Neuronal stem cell (in vitro differentiated cells): ENCODE data around the gene ABHD16A.

Source experiments
- DNase-seq: peaks from one replicate; pipeline ENCODE4 v3.0.0-alpha.2; 2013; ENCODE audit warnings: low spot score
- H2AFZ ChIP-seq: one replicate; pipeline ENCODE4 v1.6.1; 2013; ENCODE audit warnings: mild to moderate bottlenecking, low read length, inconsistent platforms
- H2AK5ac ChIP-seq: 2 replicates; pipeline ENCODE4 v1.6.1; 2013; ENCODE audit warnings: low read depth, mild to moderate bottlenecking, inconsistent platforms, low read length, moderate library complexity, mixed read lengths
- H2BK120ac ChIP-seq: 2 replicates; pipeline ENCODE4 v1.6.1; 2013; ENCODE audit warnings: low read depth, mild to moderate bottlenecking, inconsistent platforms, low read length, moderate library complexity, mixed read lengths
- H2BK12ac ChIP-seq: one replicate; pipeline ENCODE4 v1.6.1; 2013; ENCODE audit warnings: low read length, inconsistent platforms
- H2BK15ac ChIP-seq: 2 replicates; pipeline ENCODE4 v1.6.1; 2013; ENCODE audit warnings: mild to moderate bottlenecking, low read length, inconsistent platforms, mixed read lengths
- H2BK5ac ChIP-seq: one replicate; pipeline ENCODE4 v1.6.1; 2013; ENCODE audit warnings: inconsistent platforms, mild to moderate bottlenecking, low read length, moderate library complexity
- H3K14ac ChIP-seq: one replicate; pipeline ENCODE4 v1.6.1; 2013; ENCODE audit warnings: low read length, inconsistent platforms
- H3K18ac ChIP-seq: 2 replicates; pipeline ENCODE4 v1.6.1; 2013; ENCODE audit warnings: low read length, inconsistent platforms
- H3K23ac ChIP-seq: 2 replicates; pipeline ENCODE4 v1.6.1; 2013; ENCODE audit warnings: low read depth, mild to moderate bottlenecking, mixed read lengths, low read length, inconsistent platforms; ENCODE audit not compliant: poor library complexity
- H3K27ac ChIP-seq: replicated peaks from 3 replicates; pipeline ENCODE4 v1.5.1; 2013; ENCODE audit warnings: low read length, inconsistent platforms
- H3K27me3 ChIP-seq, 3 experiments: 2 replicates each; pipeline ENCODE4 v1.6.1; 2013; ENCODE audit warnings: low read length in 3 of 3, mild to moderate bottlenecking in 2 of 3, inconsistent platforms in 1 of 3, low read depth in 1 of 3, mixed read lengths in 1 of 3, moderate library complexity in 1 of 3; ENCODE audit not compliant: control insufficient read depth in 3 of 3, insufficient read depth in 3 of 3
- H3K36me3 ChIP-seq, 2 donors: replicated peaks in 1 of 2; 2 replicates each; pipeline ENCODE4 v1.6.1; 2013; ENCODE audit warnings: low read length in 2 of 2; ENCODE audit not compliant: control insufficient read depth in 2 of 2, insufficient read depth in 2 of 2
- H3K4ac ChIP-seq: 2 replicates; pipeline ENCODE4 v1.6.1; 2013; ENCODE audit warnings: inconsistent platforms, mild to moderate bottlenecking, low read length, moderate library complexity
- H3K4me1 ChIP-seq, 2 donors: 1 replicate in 1 of 2; 2 replicates in 1 of 2; pipeline ENCODE4 v1.6.1; 2013; ENCODE audit warnings: low read length in 2 of 2, low read depth in 1 of 2; ENCODE audit not compliant: control insufficient read depth in 2 of 2, insufficient read depth in 1 of 2
- H3K4me2 ChIP-seq: one replicate; pipeline ENCODE4 v1.6.1; 2013; ENCODE audit warnings: mild to moderate bottlenecking, low read length, inconsistent platforms; ENCODE audit not compliant: insufficient read depth, poor library complexity, severe bottlenecking
- H3K4me3 ChIP-seq, 2 donors: 2 replicates each; pipeline ENCODE4 v1.5.1; 2013; ENCODE audit warnings: low read length in 2 of 2, mild to moderate bottlenecking in 2 of 2, inconsistent platforms in 1 of 2, moderate library complexity in 1 of 2
- H3K79me1 ChIP-seq: one replicate; pipeline ENCODE4 v1.6.1; 2013; ENCODE audit warnings: low read depth, mild to moderate bottlenecking, inconsistent platforms, low read length, moderate library complexity
- H3K9ac ChIP-seq: one replicate; pipeline ENCODE4 v1.6.1; 2013; ENCODE audit warnings: mild to moderate bottlenecking, low read depth, low read length, inconsistent platforms; ENCODE audit not compliant: poor library complexity
- H3K9me3 ChIP-seq, 2 donors: replicated peaks in 1 of 2; 2 replicates each; pipeline versions ENCODE3 to v1.6.1; 2013; ENCODE audit warnings: low read length in 2 of 2, mild to moderate bottlenecking in 2 of 2, inconsistent platforms in 1 of 2, low read depth in 1 of 2, mixed read lengths in 1 of 2, moderate library complexity in 1 of 2; ENCODE audit not compliant: control insufficient read depth in 2 of 2, insufficient read depth in 1 of 2
- H4K8ac ChIP-seq: one replicate; pipeline ENCODE4 v1.6.1; 2013; ENCODE audit warnings: low read depth, mild to moderate bottlenecking, inconsistent platforms, low read length, moderate library complexity
- H4K91ac ChIP-seq: one replicate; pipeline ENCODE4 v1.6.1; 2013; ENCODE audit warnings: low read length, low read depth, mild to moderate bottlenecking, inconsistent platforms; ENCODE audit not compliant: poor library complexity
- WGBS, 2 donors: extraction: QIAGEN DNeasy Blood & Tissue Kit; methylation state at CpG; one replicate each; pipeline ENCODE4 v1.1.7; 2013; ENCODE audit warnings: missing lambda C conversion rate in 2 of 2, mixed read lengths in 1 of 2; ENCODE audit not compliant: insufficient read length in 2 of 2, insufficient replicate concordance in 1 of 2; ENCODE audit errors: extremely low coverage in 2 of 2; 5-methylcytosine and 5-hydroxymethylcytosine counted together

The ABHD16A gene

DNA sequence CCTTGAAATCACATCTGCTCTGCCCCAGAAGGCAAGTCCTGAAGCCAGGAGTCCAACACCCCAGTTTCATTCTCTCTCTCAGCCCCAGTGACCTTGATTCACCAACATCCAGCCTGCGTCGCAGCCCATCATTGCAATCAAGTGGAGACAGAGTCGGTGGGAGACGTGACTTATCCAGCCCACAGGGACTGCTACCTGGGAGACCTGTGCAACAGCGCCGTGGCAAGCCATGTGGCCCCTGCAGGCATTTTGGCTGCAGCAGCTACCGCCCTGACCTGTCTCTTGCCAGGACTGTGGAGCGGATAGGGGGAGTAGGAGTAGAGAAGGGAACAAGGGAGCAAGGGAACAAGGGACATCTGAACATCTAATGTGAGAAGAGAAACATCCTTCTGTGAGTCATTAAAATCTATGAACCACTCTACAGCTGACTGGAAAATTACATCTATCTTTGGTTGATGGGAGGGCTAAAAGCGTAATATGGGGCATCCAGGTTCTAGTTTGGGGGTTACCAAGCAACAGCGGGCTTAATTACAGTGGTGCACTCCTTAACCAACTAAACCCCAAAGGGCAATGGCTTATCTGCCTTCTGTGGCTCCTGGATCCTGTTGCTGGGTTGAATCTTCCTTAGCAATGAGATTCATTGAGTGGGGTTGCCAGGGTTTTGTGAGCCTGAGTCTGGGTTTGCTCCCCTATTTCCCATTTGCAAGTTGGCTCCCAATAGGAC lies 14.5 kb upstream of the ABHD16A start:
- WGBS, 2 donors = no CpG with 5 or more reads among the region's 10 CpGs

DNA sequence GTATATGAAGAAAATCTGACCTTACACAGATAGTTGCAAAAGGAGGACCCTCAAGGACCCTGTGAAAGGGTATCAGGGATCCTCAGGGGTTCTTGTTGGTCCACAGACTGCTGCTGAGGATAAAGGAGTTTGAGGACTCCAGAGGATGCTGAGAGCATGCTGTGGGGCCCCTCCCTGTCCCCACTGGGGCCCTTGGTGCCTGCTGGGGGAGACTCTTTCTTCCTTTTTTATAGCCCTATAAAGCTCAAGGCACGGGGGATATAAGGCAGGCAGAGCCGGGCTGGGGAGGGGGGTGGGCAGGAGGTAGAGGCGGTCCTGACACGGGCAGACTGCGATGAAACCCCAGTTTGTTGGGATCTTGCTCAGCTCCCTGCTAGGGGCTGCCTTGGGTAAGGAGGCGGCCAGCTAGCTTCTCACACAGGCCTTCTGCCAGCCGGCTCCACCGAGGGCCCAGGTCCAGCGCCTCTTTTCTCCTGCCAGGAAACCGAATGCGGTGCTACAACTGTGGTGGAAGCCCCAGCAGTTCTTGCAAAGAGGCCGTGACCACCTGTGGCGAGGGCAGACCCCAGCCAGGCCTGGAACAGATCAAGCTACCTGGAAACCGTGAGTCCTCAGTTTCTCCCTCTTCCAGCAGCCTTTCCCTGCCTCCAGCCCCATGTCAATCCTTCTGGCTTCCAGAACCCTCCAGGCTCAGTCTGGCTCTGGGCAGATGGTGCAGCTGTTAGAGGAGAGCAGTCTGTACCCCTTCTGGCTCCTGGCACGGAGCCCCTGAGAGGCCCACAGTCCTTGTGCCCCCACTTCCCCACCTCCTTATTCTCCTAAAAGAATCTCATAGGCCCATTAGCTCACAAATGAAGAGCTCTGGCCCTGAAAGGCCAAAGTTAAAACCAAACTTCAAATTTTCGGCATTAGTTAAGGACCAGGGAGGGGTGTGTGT lies 12.2 kb upstream of the ABHD16A start, which contains the start of gene LY6G6D:
LY6G6D (plus strand) TSS at position 327 of the 937 bp plus-strand sequence; CDS start at position 335, 8 bp downstream.
- peak within 1 kb of the TSS; percentile 20 for H4K8ac ChIP-seq
- H3K36me3 ChIP-seq = no peaks in the 10 kb centered on the region
- H2BK5ac ChIP-seq = no peak within 1 kb of the TSS
- peaks cover 13 to 17% of the 10 kb centered on the region in 2 donors for H3K4me1 ChIP-seq
- no peak for DNase-seq
- H3K27ac ChIP-seq = no peak within 1 kb of the TSS
- peak within 1 kb of the TSS; percentile 33 for H2BK120ac ChIP-seq
- H3K79me1 ChIP-seq = no peaks in the 10 kb centered on the region
- H4K91ac ChIP-seq = no peak within 1 kb of the TSS
- no peaks in the 10 kb centered on the region for H3K9me3 ChIP-seq
- no peak within 1 kb of the TSS for H3K14ac ChIP-seq
- H3K4ac ChIP-seq = no peak within 1 kb of the TSS
- H2BK15ac ChIP-seq = peak within 1 kb of the TSS; percentile 71
- no peak within 1 kb of the TSS for H3K4me2 ChIP-seq
- WGBS, 2 donors = no CpG with 5 or more reads among the region's 16 CpGs
- H3K18ac ChIP-seq = peak within 1 kb of the TSS; percentile 23
- peak within 1 kb of the TSS; percentile 84 for H2AFZ ChIP-seq
- no peak within 1 kb of the TSS for H2BK12ac ChIP-seq
- no peak within 1 kb of the TSS for H2AK5ac ChIP-seq
- H3K4me3 ChIP-seq = no peak within 1 kb of the TSS
- no peak within 1 kb of the TSS for H3K9ac ChIP-seq
- no peak within 1 kb of the TSS for H3K23ac ChIP-seq
- peaks cover 0 to 8% (median 0%) of the 10 kb centered on the region in 3 experiments for H3K27me3 ChIP-seq

More for the DNA sequence above, 14.5 kb upstream of the ABHD16A start:
- Histone ChIP-seq H2BK12ac (no peak overlapping the region), H3K9ac (no peak overlapping the region), H3K4me1 (peaks cover 13 to 14% of the 10 kb centered on the region in 2 donors), H3K4me2 (no peak overlapping the region), H4K91ac (no peak overlapping the region), H3K9me3 (no peaks in the 10 kb centered on the region), H4K8ac (no peak overlapping the region), H3K36me3 (no peaks in the 10 kb centered on the region), H3K4me3 (no peak overlapping the region), H3K14ac (no peak overlapping the region), H2AFZ (no peak overlapping the region), H2BK120ac (no peak overlapping the region), H2BK15ac (no peak overlapping the region), H3K79me1 (no peaks in the 10 kb centered on the region), H3K27me3 (peaks cover 0 to 3% (median 0%) of the 10 kb centered on the region in 3 experiments), H3K27ac (no peak overlapping the region), H3K18ac (no peak overlapping the region), H3K4ac (no peak overlapping the region), H2AK5ac (peak overlapping the region; percentile 71), H2BK5ac (no peak overlapping the region), H3K23ac (peak overlapping the region; percentile 71)
- DNase-seq = no peak

DNA sequence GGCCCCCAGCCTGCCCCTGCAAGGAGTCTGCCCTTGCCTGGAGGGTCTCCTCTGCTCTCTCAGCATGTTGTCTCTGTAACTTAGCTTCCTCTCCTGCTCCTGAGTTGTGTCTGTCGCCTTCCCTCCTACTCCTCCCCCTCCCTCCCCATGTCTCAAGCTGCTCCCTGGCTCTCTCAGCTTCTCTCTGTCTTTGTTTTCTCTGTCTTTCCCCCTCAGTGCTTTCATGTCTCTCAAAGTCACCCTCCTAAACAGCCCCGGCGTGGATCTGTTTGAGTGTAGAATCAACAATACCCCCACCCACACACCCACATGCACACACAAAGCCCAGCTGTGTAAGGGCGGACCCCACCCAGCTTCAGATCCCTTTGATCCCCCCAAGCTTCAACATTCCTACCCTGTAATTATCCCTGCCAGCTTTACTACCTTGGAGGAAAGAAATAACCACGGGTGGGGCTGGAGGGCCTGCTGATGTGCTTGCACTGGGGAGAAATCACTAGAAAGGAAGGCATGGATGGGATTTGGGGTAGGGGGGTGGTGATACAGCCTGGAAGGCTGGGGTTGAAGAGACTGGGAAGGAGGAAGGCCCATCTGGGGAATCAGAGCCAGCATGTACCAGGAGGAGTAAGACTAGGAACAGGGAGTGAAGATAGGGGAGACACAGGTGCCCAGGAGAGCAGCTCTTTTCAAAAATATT lies 11.0 kb upstream of the ABHD16A start:
- Histone ChIP-seq H3K18ac (peak overlapping the region; percentile 73), H3K4me1 (peaks cover 13 to 17% of the 10 kb centered on the region in 2 donors), H3K9me3 (no peaks in the 10 kb centered on the region), H3K9ac (no peak overlapping the region), H3K27me3 (peaks cover 0 to 8% (median 0%) of the 10 kb centered on the region in 3 experiments), H2AK5ac (no peak overlapping the region), H2BK5ac (no peak overlapping the region), H2BK12ac (no peak overlapping the region), H3K4me3 (no peak overlapping the region), H4K8ac (no peak overlapping the region), H4K91ac (no peak overlapping the region), H2AFZ (peak overlapping the region; percentile 84), H3K79me1 (no peaks in the 10 kb centered on the region), H2BK15ac (no peak overlapping the region), H3K27ac (no peak overlapping the region), H3K14ac (no peak overlapping the region), H2BK120ac (no peak overlapping the region), H3K23ac (no peak overlapping the region), H3K36me3 (no peaks in the 10 kb centered on the region), H3K4ac (no peak overlapping the region), H3K4me2 (peak overlapping the region; percentile 23)
- WGBS, 2 donors = no CpG with 5 or more reads among the region's 5 CpGs
- peak; percentile 44 for DNase-seq
